DMS153 treated with DMSO at 0.1 percent for 48 hours (cell line): ENCODE measurements around the gene RILPL2.
"Not testable (repeated sequence)": the region's sequence is repeated elsewhere in the genome, so short reads cannot be mapped to it uniquely, and the experiment has no call there.

Source experiments
- DNase-seq: peaks from one replicate; lab custom pipeline; 2025; ENCODE audit not compliant: unreplicated experiment; lab: John Stamatoyannopoulos, UW

Gene RILPL2

GRCh38 chr12:123384994-123385376, 51.5 kb downstream of the RILPL2 start:
- no peak for DNase-seq

GRCh38 chr12:123384318-123384993, 52.0 kb downstream of the RILPL2 start:
- DNase-seq = no peak

GRCh38 chr12:123382684-123383083, 53.8 kb downstream of the RILPL2 start:
- DNase-seq = no peak

- DNase-seq = no peak
Measured at GRCh38 chr12:123379391-123379790, 57.1 kb downstream of the RILPL2 start.

GRCh38 chr12:123372415-123372814, 64.1 kb downstream of the RILPL2 start:
- DNase-seq = not testable (repeated sequence)

GRCh38 chr12:123371667-123372368, 64.7 kb downstream of the RILPL2 start:
- DNase-seq = not testable (repeated sequence)

GRCh38 chr12:123369229-123369628, 67.3 kb downstream of the RILPL2 start:
- no peak for DNase-seq

- not testable (repeated sequence) for DNase-seq
Measured at GRCh38 chr12:123368431-123368830, 68.1 kb downstream of the RILPL2 start.

GRCh38 chr12:123367511-123367910, 69.0 kb downstream of the RILPL2 start:
- no peak for DNase-seq
